Right renal cortex interstitium (tissue), 3 donors: ENCODE results near the gene TSPAN4. TPM values are rescaled to one million over a fixed set of nuclear protein-coding genes. Genes with fewer than 3 reads are reported as not detected.

Experiments
- DNase-seq, 3 donors: peaks; one replicate each; pipeline ENCODE4 v3.0.0-alpha.2; 2013; ENCODE audit warnings: low read depth in 3 of 3, low spot score in 2 of 3
- polyA plus RNA-seq, 3 donors: library from polyadenylated mRNA; unstranded; fragments of 120-200 nt; gene quantifications; one replicate each; pipeline ENCODE4 v1.2.1, GENCODE V29; 2013; ENCODE audit not compliant: insufficient read length in 3 of 3

Gene TSPAN4
- polyA plus RNA-seq, 3 donors, result 55.0 to 71.2 (median 64.1) TPM

- no peak for DNase-seq
These were observed 5.2 kb downstream of the TSPAN4 start for GRCh38 chr11:847876-848275.

- DNase-seq, result no peak
These were observed 5.8 kb downstream of the TSPAN4 start for GRCh38 chr11:848380-848931.

- DNase-seq, result no peak
These were observed 6.6 kb downstream of the TSPAN4 start for GRCh38 chr11:849104-849824.

- no peak for DNase-seq
These were observed 7.5 kb downstream of the TSPAN4 start for GRCh38 chr11:849951-850774.

GRCh38 chr11:850775-851763 is 8.4 kb downstream of the TSPAN4 start:
- DNase-seq, result no peak

- DNase-seq, result no peak
These were observed 10.1 kb downstream of the TSPAN4 start for GRCh38 chr11:852762-853161.

GRCh38 chr11:853682-854448 is 11.2 kb downstream of the TSPAN4 start:
- DNase-seq, result no peak

GRCh38 chr11:854601-855329 is 12.1 kb downstream of the TSPAN4 start:
- no peak for DNase-seq

GRCh38 chr11:855330-855674 is 12.7 kb downstream of the TSPAN4 start:
- no peak for DNase-seq

GRCh38 chr11:855796-856195 is 13.1 kb downstream of the TSPAN4 start:
- no peak for DNase-seq

- no peak for DNase-seq
These were observed 13.7 kb downstream of the TSPAN4 start for GRCh38 chr11:856397-856796.

- DNase-seq, result no peak
These were observed 15.6 kb downstream of the TSPAN4 start for GRCh38 chr11:858053-858761.

- DNase-seq, result no peak
These were observed 16.2 kb downstream of the TSPAN4 start for GRCh38 chr11:858762-859339.

- no peak for DNase-seq
These were observed 16.9 kb downstream of the TSPAN4 start for GRCh38 chr11:859394-860131.

- no peak for DNase-seq
These were observed 17.8 kb downstream of the TSPAN4 start for GRCh38 chr11:860234-861104.

GRCh38 chr11:861105-861479 is 18.4 kb downstream of the TSPAN4 start:
- no peak for DNase-seq
